Ishikawa (cell line): Measurements from ENCODE around the gene WNK2.

ENCODE experiments used
- CEBPB ChIP-seq: IDR thresholded peaks from 2 replicates; pipeline ENCODE4 v1.6.1; 2012
- CREB1 ChIP-seq: IDR thresholded peaks from 2 replicates; pipeline ENCODE4 v1.6.1; 2012; ENCODE audit warnings: low read depth
- EGR1 ChIP-seq: IDR thresholded peaks from 2 replicates; pipeline ENCODE4 v1.6.1; 2012
- EP300 ChIP-seq: IDR thresholded peaks from 2 replicates; pipeline ENCODE4 v1.6.1; 2012; ENCODE audit warnings: borderline replicate concordance
- FOXM1 ChIP-seq: IDR thresholded peaks from 2 replicates; pipeline ENCODE4 v1.6.1; 2012; ENCODE audit warnings: low read depth, borderline replicate concordance
- MAX ChIP-seq: IDR thresholded peaks from 2 replicates; pipeline ENCODE4 v1.6.1; 2012
- NFIC ChIP-seq: IDR thresholded peaks from 2 replicates; pipeline ENCODE4 v1.6.1; 2012
- REST ChIP-seq: IDR thresholded peaks from 2 replicates; pipeline ENCODE4 v1.6.1; 2012; ENCODE audit warnings: low read depth, mild to moderate bottlenecking
- TAF1 ChIP-seq: IDR thresholded peaks from 2 replicates; pipeline ENCODE4 v1.6.1; 2012; ENCODE audit warnings: low read depth, mild to moderate bottlenecking
- TCF12 ChIP-seq: IDR thresholded peaks from 2 replicates; pipeline ENCODE4 v1.6.1; 2012; ENCODE audit warnings: low read depth
- TEAD4 ChIP-seq: IDR thresholded peaks from 2 replicates; pipeline ENCODE4 v1.6.1; 2012
- USF1 ChIP-seq: IDR thresholded peaks from 2 replicates; pipeline ENCODE4 v1.6.1; 2012
- YY1 ChIP-seq: IDR thresholded peaks from 2 replicates; pipeline ENCODE4 v1.6.1; 2012; ENCODE audit warnings: low read depth
- ZBTB7A ChIP-seq: IDR thresholded peaks from 2 replicates; pipeline ENCODE4 v1.6.1; 2012; ENCODE audit warnings: low read depth

- TF ChIP-seq MAX = no peak
- no peak for TF ChIP-seq TCF12
- TF ChIP-seq CEBPB = no peak
- TF ChIP-seq USF1 = no peak
- TF ChIP-seq EP300 = no peak
- no peak for TF ChIP-seq YY1
- TF ChIP-seq REST = no peak
- TF ChIP-seq TEAD4 = no peak
- no peak for TF ChIP-seq TAF1
- TF ChIP-seq CREB1 = no peak
- TF ChIP-seq FOXM1 = no peak
- no peak for TF ChIP-seq ZBTB7A
- TF ChIP-seq NFIC = no peak
- TF ChIP-seq EGR1 = no peak
Measured at GRCh38 chr9:93134740-93135444, 49.0 kb upstream of the WNK2 start.
